ENCODE measurements around the gene PNPLA7.

The PNPLA7 gene

DNA sequence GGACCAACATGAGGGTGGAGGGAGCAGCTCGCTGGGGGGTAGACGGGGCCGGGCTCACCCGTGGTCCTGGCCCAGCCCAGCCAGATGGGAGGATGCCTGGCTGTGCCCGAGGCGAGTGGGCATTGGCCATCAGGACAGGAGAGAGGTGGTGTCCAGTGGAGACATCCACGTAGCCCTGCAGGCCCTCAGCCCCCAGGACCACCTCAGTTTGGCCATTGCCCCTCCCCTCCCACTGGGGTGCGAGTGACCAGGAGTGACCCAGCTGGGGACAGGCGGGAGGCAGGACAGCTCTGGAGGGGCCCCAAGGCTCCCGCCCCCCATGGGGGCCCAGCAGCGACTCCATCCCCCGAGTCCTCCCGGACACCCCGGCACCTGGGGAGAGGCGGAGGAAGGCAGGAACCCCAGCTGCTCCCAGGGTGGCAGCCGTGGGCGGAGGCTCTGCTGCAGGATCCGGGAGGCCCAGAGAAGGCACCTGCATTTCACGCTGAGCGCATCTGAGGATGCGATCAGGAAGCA is 118.7 kb downstream of the PNPLA7 start:
- no peak for DNase-seq

- DNase-seq: no peak
These were observed 119.3 kb downstream of the PNPLA7 start for GRCh38 chr9:137430723-137431415.

DNA sequence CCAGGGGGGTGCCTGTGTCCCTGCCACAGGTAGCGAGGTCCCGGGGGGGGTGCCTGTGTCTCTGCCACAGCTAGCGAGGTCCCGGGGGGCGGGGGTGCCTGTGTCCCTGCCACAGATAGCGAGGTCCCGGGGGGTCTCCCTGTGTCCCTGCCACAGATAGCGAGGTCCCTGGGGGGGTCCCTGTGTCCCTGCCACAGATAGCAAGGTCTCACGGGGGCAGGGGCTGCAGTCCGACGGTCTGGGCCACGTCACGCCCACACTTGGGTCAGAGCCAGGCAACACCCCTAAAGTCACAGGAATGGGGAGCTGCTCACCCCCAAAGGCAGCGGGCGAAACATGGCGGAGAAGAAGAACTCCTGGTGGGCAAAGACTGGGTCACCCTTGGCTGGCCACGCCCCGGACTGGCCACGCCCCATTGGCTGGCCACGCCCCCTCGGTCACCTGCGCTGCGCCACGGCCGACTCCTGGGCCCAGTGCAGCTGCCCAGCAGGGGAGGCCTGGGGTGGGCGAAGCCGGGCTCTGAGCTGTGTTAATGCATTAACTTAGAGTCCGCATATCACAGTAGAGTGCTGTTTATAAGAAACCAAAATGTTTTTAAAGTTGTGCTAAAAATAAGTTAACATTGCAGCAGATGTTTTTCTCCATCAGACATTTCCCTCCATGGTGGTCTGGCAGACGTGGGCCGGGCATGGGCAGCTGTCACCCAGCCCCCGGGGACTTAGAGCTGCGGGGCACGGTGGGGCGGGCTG is 120.1 kb downstream of the PNPLA7 start:
- no peak for DNase-seq

DNA sequence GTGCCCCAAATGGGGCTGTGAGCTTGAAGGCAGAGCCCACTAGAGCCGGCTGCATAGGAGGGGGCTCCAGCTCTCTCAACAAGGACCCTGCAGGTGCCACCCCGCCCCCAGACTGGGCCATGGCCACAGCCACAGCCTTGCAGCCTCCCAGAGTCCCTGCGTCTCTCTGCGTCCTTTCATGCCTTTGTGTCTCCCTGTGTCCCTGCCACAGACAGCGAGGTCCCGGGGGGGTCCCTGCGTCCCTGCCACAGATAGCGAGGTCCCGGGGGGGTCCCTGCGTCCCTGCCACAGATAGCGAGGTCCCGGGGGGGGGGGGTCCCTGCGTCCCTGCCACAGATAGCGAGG is 120.7 kb downstream of the PNPLA7 start:
- DNase-seq: no peak

- no peak for DNase-seq
These were observed 121.2 kb downstream of the PNPLA7 start for GRCh38 chr9:137428841-137429545.

- no peak for DNase-seq
These were observed 121.9 kb downstream of the PNPLA7 start for GRCh38 chr9:137428311-137428630.

- no peak for DNase-seq
These were observed 122.5 kb downstream of the PNPLA7 start for GRCh38 chr9:137427454-137428310.

- DNase-seq: no peak
These were observed 124.1 kb downstream of the PNPLA7 start for GRCh38 chr9:137426018-137426681.

DNA sequence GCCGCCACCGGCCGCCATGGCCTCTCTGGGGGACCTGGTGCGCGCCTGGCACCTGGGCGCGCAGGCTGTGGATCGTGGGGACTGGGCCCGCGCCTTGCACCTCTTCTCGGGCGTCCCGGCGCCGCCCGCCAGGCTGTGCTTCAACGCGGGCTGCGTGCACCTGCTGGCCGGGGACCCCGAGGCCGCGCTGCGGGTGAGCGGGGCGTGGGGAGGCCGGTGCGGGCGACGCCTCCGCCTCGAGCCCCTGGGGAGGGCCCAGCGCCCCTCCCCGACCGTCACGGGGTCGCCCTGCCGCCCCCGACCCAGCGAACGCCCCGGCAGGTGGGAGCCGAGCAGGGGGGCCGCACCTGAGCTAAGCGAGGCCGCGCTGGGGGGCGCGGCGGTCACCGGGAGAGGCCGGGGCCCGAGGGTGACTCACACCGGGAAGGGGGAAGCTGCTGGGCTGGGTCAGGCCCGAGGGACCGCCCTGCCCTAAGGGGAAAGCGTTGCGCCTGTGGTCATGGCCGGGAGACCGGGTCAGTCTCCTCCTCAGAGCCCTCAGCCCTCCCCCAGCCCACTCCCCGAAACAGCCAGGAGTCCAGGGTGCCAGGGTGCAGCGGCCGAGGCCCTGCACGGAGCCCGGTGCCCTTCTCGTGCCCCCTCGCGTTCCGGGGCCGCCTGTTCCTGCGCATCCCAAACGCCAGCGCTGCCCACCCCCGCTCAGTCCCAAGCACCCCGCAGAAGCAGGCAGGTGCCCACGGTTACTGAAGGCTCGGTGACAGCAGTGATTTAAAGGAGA is 126.5 kb downstream of the PNPLA7 start:
- DNase-seq: no peak

DNA sequence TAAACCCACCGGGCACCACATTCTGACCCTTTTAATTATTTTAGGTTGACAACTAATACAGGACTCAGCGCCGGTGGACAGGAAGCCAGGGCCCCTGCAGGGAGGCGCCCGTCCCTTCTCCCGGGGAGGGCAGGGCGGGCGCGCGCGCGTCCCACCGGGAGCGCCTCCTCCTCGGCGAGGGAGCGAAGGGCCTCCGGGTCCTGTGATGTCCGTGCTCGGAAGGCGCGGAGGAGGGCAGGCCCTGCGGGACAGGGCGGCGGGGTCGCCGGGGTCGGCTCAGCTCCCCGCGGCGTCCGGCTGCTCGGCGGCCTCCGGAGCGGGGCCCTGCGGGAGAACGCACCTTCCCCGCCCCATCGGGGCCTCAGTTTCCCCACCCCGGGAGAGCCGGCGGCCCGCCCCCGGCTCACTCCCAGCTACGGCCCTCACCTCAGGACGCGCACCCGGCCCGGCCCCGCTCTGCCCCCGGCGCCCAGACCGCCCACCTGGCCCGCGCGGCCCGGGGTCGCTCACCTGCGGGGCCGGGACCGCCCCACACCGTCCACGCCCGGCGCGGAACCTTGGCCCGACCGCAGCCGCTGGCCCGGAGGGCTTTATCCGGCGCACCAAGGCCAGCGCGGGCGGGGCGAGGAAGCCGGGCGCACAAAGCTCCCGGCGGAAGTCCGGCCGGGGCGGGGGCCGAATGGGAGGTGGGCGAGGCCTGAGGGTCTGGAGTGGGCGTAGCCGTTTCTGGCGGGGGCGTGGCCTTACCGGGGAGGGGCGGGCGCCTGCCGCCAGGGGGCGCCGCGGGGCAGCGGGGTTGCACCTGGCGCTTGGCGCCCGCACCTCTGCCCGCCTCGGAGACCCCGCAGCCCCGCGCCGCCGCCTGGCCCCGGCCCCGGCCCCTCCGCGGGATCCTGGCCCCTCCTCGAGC is 127.3 kb downstream of the PNPLA7 start, which contains the start of the genes EXD3 and NOXA1:
TSS of gene EXD3 (minus strand) at position 559 of the 910 bp plus-strand sequence. CDS start 27,805 bp downstream, outside the sequence.
TSS of gene NOXA1 (plus strand) at position 790 of the 910 bp plus-strand sequence. CDS start 137 bp downstream, outside the sequence.
- DNase-seq: peak; percentile 97

- no peak for DNase-seq
These were observed 128.2 kb downstream of the PNPLA7 start for GRCh38 chr9:137421838-137422603.

DNA sequence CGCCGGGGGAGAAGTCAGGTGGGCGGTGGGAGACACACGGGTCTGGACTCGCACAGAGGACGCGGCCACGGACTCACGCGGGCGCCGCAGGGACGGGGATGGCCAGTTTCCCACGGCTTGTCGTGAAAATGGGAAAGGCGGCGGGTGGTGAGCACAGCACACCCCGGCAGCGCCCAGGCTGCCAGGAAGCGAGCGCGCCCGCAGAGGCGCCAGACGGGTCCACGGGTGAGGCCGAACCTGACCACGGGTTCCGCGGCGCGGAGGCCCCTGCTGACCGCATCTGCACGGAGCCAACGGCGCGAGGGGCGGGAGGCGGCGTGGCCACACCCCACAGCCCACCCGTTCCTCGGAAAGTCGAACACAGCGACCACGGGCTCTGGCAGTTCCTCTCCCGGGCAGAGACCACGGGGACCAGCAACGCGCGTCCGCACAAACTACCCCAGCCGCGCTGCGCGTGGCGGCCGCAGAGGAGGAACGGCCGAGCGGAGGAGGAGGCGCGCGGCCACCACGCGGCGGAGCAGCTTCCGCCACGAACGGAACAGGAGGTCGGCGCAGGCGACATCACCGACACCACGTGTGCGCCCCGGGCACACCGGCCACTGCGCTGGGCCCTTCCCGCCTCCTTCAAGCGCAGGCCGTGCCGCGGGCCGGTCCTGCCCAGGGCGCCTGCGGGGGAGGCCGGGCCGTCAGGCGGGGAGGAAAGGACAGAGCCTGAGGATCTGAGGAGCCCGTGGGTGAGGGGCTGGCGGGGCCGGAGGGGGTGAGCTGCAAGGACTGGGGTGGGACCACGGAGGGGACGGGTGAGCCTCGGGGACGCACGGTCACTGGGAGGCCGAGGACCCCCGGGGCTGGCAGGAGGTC is 132.8 kb downstream of the PNPLA7 start:
- no peak for DNase-seq

- no peak for DNase-seq
These were observed 133.5 kb downstream of the PNPLA7 start for GRCh38 chr9:137416563-137417151.

DNA sequence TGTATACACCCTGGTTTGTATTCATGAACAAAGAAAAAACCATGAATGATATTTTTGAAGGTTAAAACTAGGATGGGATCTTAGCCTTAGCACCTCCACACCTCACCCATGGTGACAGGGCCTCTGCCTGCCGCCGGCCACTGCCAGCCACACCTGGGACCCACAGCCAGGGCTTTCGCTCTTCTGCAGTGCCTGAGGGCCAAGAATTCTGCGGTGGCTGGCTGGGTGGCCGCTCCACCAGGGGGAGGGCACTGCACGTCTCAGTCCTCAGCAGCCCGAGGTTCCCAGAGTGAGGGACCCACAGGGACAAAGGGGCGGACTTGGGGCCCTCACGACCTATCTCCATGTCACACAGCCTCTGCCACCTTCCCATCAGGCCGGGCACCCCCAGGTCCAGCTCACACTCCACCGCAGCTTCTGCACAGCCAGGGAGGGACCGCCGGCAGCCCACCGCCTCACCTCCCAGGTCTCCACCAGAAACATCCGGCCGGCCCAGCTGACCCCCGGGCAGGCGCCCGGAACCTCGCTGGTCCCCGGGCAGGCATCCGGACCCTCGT is 134.1 kb downstream of the PNPLA7 start:
- DNase-seq: no peak

GRCh38 chr9:137415451-137415850 is 134.8 kb downstream of the PNPLA7 start:
- no peak for DNase-seq

GRCh38 chr9:137412431-137412830 is 137.8 kb downstream of the PNPLA7 start:
- no peak for DNase-seq

DNA sequence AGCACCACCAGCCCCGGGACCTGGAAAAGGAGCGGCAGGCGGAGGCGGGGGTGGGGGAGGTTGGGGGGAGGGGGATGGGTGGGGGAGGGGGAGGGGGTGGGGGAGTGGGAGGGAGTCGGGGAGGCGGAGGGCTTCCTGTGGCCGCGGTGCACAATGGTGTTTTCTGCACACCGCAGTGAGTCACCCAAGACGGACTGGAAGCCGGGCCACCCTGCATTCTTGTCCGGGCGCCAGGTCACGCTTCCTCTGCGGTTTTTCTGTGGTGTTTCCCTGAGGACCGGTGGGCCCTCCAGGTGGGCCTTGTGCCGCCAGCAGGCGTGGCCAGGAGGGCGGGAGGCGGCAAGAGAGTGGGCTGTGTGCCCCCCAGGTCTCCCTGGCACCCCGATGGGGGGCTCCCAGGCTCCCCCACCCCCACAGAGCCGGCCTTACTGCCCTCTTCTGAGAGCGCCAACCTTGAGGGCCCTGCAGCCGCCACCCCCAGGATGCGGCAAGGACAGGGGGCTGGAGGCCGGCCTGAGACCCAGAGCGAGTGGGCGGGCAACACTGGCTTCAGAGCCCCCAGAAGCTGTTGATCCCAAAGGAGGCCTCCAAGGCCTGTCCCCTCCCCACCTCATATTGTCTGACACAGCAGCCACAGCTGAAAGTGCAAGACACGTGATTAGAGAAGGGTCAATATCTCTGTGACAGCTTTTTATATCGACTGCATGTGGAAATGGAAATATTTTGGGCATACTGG is 138.4 kb downstream of the PNPLA7 start:
- DNase-seq: peak; percentile 90
